NCI-H1436 treated with DMSO at 0.1 percent for 48 hours (cell line): Measurements from ENCODE around the gene ITGA6.

ENCODE experiments used
- DNase-seq: peaks from one replicate; lab custom pipeline; 2025; lab: John Stamatoyannopoulos, UW

Gene ITGA6

DNA sequence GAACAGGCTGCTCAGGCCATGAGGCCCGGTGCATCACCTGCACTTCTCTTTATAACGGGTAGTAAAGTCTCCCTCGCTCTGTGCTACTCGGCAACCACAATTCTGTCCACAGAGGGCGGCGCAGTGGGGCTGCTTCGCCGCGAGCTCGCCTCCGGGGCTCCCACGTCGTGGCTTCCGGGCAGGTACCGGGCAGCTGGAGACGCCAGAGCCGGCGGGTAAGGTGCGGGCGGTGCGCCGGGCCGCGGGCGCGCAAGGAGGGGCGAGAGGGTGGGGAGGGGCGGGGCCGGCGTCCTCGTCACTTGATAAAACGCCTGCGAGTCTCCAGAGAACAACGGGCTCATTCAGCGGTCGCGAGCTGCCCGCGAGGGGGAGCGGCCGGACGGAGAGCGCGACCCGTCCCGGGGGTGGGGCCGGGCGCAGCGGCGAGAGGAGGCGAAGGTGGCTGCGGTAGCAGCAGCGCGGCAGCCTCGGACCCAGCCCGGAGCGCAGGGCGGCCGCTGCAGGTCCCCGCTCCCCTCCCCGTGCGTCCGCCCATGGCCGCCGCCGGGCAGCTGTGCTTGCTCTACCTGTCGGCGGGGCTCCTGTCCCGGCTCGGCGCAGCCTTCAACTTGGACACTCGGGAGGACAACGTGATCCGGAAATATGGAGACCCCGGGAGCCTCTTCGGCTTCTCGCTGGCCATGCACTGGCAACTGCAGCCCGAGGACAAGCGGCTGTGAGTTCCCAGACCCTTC is at the start of gene ITGA6:
TSS of gene ITGA6 (plus strand) at position 331 of the 734 bp plus-strand sequence.
- no peak for DNase-seq

GRCh38 chr2:172380436-172381274 is 46.7 kb upstream of the ITGA6 start:
- DNase-seq: no peak

GRCh38 chr2:172381275-172382027 is 45.9 kb upstream of the ITGA6 start:
- DNase-seq: no peak

- DNase-seq: no peak
Measured at GRCh38 chr2:172387361-172387760, 40.0 kb upstream of the ITGA6 start.

DNA sequence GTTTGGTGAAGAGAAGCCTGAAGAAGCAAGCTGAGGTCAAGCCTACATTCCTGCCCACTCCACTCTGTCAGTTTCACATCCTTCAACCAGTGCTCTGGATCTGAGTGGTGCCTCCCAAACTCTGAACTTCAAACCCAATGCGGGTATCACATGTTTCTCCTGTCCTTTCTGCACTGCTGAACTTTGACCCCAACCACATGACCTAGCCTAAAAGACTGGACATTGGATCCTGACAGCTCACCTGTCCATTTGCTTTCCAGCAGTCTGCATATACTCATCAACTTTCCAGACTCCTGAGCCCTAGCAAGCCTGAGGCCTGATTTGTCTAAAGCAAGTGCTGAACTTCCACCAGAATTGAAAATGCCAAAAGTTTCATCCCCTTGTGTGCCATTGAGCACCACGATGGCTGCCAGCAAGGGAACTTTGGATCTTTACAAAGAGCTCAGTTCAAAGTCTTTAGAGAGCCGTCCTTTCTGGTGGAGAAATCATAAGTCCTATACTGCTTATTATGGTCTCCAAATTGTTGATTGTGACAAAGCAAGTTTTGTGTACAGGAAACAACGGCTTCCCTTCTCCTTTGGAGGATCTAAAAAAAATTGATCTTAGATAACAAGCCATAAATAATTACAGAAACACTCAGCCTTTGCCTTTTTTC is 37.6 kb upstream of the ITGA6 start:
- no peak for DNase-seq

- DNase-seq: no peak
Measured at GRCh38 chr2:172394002-172394401, 33.4 kb upstream of the ITGA6 start.

- no peak for DNase-seq
Measured at GRCh38 chr2:172395503-172395902, 31.9 kb upstream of the ITGA6 start.

- DNase-seq: no peak
Measured at GRCh38 chr2:172397148-172397834, 30.1 kb upstream of the ITGA6 start.

DNA sequence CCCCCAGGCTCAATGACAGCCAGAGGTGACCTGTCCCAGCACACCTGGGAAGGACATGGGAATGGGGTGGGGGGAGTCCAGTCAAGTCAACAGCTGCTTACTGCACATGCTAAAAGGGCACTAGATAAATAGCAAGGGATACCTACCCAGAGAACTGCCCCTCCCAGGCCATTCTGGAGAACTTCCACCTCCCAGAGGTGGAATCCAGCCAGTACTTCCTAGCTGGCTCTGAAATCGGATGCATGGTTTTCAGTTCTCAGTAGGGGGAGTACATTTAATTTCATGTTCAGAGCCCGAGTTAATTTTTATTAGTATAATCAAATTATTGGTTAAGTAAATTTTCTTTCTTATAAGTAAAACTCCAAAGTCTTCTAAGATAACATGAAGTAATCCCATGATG is 28.9 kb upstream of the ITGA6 start:
- no peak for DNase-seq

- DNase-seq: no peak
Measured at GRCh38 chr2:172399765-172400164, 27.6 kb upstream of the ITGA6 start.

GRCh38 chr2:172402198-172402597 is 25.2 kb upstream of the ITGA6 start:
- DNase-seq: no peak

DNA sequence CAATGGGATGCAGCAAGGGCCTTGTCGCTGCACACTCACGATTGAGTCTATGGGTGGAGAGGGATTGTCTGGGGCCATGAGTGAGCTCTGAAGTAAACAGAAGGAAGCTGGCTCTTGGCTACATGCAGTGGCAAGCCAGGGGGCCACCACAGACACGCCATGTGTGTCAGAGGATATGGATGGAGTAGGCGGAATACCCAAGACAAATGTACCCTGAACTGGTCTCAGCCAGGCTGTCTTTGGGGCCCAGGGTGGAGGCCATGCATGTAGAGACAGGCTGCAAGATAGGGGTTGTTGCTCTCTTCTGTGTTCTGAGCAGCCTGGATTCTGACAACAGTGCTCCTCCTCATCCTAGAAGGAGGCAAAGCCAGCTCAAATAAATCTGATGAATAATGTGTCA is 24.0 kb upstream of the ITGA6 start:
- no peak for DNase-seq

- no peak for DNase-seq
Measured at GRCh38 chr2:172403881-172404468, 23.4 kb upstream of the ITGA6 start.

- DNase-seq: no peak
Measured at GRCh38 chr2:172404824-172405223, 22.6 kb upstream of the ITGA6 start.

DNA sequence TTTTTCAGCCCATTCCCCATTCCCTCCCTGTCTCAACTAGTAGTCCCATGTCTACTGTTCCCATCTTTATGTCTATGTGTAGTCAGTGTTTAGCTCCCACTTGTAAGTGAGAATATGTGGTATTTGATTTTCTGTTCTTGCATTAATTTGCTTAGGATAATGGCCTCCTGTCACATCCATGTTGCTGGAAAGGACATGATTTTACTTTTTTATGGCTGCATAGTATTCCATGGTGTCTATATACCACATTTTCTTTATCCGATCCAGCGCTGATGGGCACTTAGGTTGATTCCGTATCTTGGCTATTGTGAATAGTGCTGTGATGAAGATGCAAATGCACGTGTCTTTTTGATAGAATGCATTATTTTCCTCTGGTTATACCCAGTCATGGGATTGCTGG is 21.7 kb upstream of the ITGA6 start:
- DNase-seq: no peak

GRCh38 chr2:172408143-172408766 is 19.1 kb upstream of the ITGA6 start:
- DNase-seq: peak; percentile 41

DNA sequence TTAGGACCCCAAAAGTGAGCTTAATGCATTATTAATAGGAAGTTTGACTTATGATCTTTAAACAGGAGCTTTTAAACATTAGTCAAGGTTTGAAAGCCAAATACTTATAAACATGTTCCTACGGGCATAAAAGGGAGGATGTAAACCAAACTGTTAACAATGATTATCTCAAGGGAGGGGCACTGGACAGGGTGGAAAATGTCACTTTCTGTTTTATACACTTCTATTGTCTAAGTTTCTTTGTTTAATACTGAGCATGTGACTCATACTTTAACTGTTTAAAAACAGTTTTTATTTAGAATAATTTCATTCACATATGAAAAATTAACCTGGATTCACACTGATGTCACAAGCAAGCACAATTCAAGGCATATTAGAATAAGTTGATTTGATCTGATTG is 18.3 kb upstream of the ITGA6 start:
- DNase-seq: no peak

- no peak for DNase-seq
Measured at GRCh38 chr2:172412984-172413492, 14.3 kb upstream of the ITGA6 start.

DNA sequence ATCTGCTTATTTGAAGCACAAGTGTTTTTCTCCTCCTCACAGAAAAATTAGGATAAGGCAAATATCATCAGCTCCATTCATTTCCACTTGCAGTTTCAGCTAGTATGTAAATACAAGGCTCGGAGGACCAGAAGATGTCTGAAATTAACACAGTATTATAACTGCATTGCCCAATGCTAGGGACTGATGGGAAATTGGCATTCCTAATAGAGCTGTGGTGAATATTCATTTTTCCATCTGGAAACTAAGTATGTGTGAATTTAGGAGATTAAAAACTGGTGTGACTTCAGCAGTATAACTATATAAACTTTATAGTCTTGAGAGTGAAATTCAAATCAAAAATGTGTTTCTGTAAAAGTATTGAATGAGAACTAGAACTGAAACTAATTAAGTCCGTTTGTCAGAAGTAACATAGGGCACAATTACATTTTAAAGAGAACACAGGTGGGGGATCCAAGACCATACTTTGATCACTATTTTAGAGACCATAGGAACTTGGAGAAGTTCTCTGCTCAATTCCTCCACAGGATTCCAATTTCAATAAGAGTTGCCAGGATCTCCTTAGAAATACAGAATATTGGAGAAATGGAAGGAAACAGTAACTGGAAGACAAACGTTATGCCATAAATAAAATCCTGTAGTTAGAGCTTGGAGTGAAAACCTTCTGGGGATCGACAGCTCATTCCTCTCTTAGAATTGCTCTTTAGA is 12.1 kb upstream of the ITGA6 start:
- DNase-seq: no peak

DNA sequence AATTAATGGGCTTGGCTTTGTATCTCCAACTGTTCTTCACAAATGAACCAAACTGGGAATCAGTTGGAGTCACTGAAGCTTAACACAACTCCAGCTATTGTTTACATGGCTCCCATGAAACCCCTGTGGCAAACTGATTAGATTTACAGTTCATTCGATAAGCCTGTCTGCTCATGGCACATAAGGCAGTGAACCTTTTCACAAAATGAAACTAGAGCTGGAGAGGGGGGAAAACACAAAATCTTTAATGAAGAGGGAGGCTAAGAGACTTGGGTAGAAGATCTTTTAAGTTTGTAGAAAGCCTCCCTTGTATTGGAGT is 11.6 kb upstream of the ITGA6 start:
- DNase-seq: no peak
